ENCODE data around the gene DRG1.
"Not testable (repeated sequence)": the region's sequence is repeated elsewhere in the genome, so short reads cannot be mapped to it uniquely, and the experiment has no call there.

DRG1 gene

DNA sequence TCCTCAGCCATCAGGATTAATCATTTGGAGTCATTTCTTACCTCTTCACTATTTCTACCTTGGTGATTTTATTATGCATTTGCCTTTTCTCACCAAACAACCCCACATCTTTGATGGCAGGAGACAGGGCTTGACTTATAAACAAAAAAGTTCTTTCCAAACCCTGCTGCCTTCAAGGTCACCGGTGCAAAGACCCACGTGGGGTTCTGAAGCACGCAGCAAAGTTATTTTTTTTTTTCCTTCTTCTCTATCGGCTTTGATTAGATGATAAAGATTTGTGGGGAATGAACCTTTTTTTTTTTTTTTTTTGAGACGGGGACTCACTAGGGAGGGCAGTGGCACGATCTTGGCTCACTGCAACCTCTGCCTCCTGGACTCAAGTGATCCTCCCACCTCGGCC is 44.1 kb downstream of the DRG1 start:
- FAIRE-seq: no peak

DNA sequence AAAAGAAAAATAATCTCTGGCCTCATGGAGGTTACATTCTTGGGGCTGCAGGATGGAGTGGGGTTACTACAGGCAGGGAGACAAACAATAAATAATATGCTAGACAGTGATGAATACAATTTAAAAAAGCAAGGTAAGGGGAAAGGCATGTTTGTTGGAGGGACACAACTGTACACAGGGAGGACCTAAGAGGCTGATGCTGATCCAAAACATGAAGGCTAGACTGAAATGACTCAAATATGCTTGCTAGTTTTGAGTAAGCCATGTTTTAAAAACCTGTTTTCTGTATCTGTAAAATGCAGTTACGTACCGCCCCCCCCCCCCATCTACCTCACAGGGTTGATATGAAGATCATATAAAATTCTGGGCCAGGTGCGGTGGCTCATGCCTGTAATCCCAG is 46.2 kb downstream of the DRG1 start:
- FAIRE-seq: no peak

DNA sequence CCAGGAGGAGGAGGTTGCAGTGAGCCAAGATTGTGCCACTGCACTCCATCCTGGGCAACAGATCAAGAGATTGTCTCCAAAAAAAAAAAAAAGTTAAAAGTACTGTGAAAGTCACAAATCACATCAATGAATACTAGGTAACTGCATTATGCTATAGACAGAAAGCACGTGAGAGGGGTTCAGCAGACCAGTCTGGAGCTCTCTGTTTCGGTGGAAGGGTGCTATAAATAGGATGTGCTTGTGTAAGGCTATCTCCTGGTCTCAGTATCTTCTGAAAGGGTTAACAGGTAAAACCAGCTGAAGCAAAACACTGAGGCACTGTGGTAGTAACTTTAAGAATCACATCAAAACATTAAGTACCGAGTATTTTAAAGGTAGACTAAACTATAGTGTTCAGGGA is 46.8 kb downstream of the DRG1 start:
- no peak for FAIRE-seq

DNA sequence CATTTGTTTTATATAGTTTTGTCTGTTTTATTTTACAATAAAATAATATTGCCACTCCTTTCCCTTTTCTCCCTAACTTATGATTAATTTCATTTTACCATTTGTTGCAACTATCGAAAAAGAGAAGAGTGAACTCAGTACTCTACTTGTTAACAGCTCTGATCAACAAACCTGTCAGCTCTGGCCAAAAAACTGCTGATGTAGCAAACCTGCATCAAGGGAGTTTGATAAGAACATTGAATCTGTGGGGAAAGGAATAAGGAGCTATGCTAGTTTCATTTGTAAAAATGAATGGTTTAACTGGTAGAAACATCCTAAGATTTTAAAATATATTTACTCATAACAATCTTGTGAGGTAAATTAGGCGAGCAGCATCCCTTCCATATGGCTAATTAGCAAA is 47.4 kb downstream of the DRG1 start:
- no peak for FAIRE-seq

- FAIRE-seq: no peak
These were observed 47.9 kb downstream of the DRG1 start for GRCh38 chr22:31447337-31447736.

DNA sequence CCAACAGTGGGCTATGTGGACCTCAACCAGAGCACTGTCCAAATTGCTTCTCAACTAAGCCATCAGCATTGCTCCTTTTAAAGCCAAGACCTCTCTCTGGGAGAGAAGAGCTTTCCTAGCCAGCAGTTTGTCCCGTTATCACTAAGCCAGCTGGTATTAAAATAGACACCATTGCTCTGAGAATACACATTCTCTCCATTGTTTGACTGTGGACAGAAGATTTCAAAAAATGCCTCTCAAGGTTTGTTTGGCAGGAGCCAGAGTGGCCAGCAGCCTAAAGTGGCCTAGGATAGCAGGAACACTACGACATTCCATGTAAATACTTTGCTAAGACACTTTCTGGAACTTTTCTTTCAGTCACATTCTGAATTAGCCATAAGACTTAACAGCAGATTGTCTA is 49.0 kb downstream of the DRG1 start:
- FAIRE-seq: no peak

DNA sequence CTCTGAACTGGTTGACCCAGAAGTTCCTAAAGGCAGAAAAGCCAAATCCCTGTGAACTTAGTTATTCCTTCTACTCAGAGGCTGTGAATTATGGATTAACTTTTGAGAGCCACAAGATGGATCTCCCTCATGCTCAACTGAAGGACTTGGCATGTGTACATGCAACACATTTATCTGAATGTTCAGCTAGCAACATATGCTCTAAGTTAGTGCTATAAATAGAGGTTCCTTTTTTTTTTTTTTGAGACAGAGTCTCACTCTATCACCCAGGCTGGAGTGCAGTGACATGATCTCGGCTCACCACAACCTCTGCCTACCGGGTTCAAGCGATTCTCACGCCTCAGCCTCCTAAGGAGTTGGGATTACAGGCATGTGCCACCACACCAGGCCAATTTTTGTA is 50.1 kb downstream of the DRG1 start:
- no peak for FAIRE-seq

- FAIRE-seq: no peak
These were observed 52.5 kb downstream of the DRG1 start for GRCh38 chr22:31451709-31452571.

DNA sequence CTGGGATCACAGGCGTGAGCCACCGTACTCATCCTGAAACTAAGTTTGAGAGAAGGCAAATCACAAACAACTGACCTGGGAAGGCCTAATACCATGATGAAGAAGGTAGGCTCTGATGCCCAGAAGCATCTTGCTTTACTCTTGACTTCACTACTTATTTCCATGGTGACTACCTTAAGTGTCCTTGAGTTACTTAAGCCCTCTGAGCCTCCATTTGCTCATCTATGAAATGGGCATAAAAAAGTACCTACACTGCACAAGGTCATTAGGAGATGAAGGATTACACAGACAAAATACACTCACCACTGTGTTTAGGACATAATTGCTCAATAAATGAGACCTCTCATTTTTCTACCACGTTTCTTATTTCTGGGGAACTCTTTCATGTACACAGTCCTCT is 62.3 kb downstream of the DRG1 start:
- FAIRE-seq: no peak

GRCh38 chr22:31465307-31465706 is 65.9 kb downstream of the DRG1 start:
- FAIRE-seq: no peak

- no peak for FAIRE-seq
These were observed 75.3 kb downstream of the DRG1 start for GRCh38 chr22:31474743-31475142.

GRCh38 chr22:31475800-31476199 is 76.4 kb downstream of the DRG1 start:
- FAIRE-seq: no peak

DNA sequence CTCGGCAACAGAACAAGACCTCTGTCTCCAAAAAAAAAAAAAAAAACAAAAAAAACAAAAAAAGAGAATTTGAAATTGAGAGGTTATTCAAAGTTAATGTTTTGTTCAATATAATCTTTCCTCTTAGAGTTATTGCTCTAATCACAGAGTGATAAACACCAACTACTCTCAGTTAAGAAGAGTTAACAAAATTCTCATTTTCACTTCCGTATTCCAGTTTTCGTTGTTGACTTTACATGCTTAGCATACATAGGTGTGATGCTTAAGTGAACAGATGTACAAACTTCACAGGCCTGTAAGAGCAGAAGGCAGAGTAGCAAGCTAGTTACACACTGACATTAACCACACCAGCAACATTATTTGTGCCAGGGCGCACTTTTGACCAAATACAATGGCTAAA is 77.9 kb downstream of the DRG1 start:
- no peak for FAIRE-seq

- no peak for FAIRE-seq
These were observed 81.7 kb downstream of the DRG1 start for GRCh38 chr22:31481129-31481528.

GRCh38 chr22:31482470-31482869 is 83.1 kb downstream of the DRG1 start:
- FAIRE-seq: not testable (repeated sequence)
